22Rv1 (cell line): ENCODE results near the gene MEF2C.

ENCODE experiments used
- H3K27ac ChIP-seq: fragments of 450-650 bp; 2 replicates; pipeline ENCODE4 v1.5.1; 2017
- CTCF ChIP-seq: fragments of 450-650 bp; IDR thresholded peaks from 2 replicates; pipeline ENCODE4 v1.5.1; 2017; ENCODE audit warnings: mild to moderate bottlenecking
- ZFX ChIP-seq: fragments of 450-650 bp; IDR thresholded peaks from 2 replicates; pipeline ENCODE4 v1.6.1; 2017; ENCODE audit warnings: antibody characterized with exemption, borderline replicate concordance

Gene MEF2C

GRCh38 chr5:88890070-88890781 is 7.2 kb upstream of the MEF2C start:
- H3K27ac ChIP-seq: no peak overlapping the region
- TF ChIP-seq CTCF: no peak
- TF ChIP-seq ZFX: no peak

DNA sequence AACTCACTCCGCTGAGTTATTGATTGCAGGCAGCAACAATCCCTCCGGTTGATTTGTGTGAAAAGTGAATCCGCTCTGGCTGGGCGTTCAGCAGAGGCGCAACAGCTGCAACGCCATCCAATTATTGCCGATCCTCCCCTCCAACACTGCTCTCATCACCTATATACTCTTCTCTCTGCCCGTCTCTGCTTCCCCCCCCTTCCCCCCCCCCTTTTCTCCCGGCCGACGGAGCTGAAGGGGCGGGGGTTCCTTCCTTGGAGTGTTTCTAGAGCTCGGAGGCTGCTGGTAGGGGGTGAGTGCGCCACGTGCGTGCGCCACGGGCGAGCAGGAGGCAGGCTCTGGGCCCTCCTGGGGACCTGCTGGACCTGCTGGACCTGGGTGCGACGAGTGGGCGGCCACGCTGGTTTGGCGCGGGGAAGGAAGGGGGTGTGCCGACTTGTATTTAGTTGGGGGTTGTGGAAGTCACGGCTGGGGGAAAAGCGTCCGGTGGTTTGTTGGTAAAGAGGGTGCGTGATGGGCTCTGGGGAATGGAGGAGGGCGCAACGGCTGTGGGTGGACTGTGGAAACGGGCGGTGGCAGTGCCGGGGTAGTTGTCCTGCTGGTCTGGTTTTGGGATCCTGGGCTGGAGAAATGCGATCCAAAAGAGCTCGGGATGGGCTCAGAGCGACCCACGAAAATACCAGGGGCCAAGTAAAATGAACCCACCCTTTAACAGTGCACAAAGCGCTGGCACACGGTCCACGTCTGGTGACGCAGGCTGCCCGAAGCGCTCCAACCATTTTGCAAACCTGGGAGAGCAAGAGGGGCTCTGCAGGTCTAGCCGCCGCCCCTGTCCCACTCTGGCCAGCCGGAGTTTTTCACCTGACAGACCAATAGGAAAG is 6.4 kb upstream of the MEF2C start:
- TF ChIP-seq ZFX: no peak
- TF ChIP-seq CTCF: no peak
- H3K27ac ChIP-seq: no peak overlapping the region

DNA sequence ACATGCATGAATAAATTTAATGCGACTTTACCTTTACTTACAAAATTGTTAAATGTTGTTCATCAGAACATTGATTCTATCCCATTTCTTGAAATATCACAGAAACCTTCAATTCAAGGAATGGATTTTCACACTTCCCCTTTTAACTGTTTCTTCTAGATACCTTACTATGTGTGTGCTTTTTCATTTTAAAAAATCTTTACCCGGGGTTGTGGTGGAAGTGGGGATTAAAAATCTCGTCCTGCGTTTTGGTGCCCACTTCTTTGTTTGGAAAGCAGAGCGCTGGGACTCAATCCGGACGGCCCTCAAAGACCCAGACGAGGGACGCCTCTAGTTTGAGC is 5.8 kb upstream of the MEF2C start:
- H3K27ac ChIP-seq: no peak overlapping the region

DNA sequence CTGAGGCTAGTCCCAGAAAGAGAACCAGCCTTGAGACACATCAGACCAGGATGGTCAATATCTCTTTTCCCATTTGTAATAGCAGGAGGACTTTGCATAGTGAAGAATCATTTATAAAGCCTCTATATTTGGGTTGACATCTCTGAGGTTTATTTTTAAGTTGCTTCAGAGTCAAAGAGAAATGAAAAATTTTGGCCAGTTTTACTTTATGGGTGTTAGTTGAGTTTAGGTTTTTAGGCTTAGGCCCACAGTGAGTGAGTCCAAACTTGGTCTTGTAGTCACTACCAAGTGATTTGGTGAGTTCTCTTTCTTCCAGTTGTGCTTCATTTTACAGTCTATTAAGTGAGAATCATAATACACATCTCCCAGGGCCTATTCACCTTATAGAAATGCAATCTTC is 5.3 kb upstream of the MEF2C start:
- H3K27ac ChIP-seq: no peak overlapping the region
- TF ChIP-seq CTCF (no peak), ZFX (no peak)

More for the DNA sequence above, 5.8 kb upstream of the MEF2C start:
- TF ChIP-seq ZFX (no peak), CTCF (no peak)

- no peak for TF ChIP-seq CTCF
- no peak for TF ChIP-seq ZFX
- H3K27ac ChIP-seq: no peak overlapping the region
Observed at GRCh38 chr5:88887342-88887741, 4.4 kb upstream of the MEF2C start.

DNA sequence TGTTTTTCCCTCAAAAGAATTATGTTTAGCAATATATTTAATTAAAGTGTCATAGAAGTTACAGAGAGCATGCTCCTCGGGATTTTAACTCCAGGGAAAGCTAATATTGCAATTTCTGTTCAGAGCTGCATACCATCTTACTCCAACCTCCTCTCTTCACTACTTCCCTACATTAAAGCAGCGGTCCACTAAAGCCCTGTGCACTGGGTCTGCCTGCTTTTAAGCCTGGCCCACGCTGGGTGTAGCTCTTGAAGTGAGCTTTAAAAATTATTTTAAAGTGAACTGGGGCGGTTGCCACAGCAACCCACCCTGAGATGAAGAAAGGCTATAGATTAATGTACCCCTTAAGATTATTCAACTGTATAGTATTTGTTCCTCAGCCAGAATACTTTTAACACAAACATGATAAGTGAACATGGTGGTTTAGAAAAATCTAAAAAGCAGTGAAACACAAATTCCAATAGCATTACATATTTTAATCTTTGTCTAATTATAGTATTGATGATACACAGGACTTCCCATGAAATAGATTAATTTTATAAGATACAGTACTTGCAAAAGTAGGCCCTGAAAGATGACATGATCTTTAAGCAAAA is 3.9 kb upstream of the MEF2C start:
- TF ChIP-seq CTCF (no peak), ZFX (no peak)
- H3K27ac ChIP-seq: no peak overlapping the region

- TF ChIP-seq CTCF (no peak), ZFX (no peak)
- H3K27ac ChIP-seq: no peak overlapping the region
Observed at GRCh38 chr5:88886252-88886651, 3.3 kb upstream of the MEF2C start.
